GM18505 (cell line): ENCODE data around the gene SYP.

Experiments used
- ATAC-seq: cut with Tn5 transposase; IDR thresholded peaks from one replicate; pipeline ENCODE4 v1.9.1; 2021; ENCODE audit not compliant: unreplicated experiment
- POLR2A ChIP-seq: IDR thresholded peaks from 4 replicates; pipeline ENCODE4 v1.6.1; 2011; ENCODE audit warnings: borderline replicate concordance; ENCODE audit not compliant: insufficient read depth, insufficient read length; ENCODE audit errors: extremely low read depth

SYP gene

DNA sequence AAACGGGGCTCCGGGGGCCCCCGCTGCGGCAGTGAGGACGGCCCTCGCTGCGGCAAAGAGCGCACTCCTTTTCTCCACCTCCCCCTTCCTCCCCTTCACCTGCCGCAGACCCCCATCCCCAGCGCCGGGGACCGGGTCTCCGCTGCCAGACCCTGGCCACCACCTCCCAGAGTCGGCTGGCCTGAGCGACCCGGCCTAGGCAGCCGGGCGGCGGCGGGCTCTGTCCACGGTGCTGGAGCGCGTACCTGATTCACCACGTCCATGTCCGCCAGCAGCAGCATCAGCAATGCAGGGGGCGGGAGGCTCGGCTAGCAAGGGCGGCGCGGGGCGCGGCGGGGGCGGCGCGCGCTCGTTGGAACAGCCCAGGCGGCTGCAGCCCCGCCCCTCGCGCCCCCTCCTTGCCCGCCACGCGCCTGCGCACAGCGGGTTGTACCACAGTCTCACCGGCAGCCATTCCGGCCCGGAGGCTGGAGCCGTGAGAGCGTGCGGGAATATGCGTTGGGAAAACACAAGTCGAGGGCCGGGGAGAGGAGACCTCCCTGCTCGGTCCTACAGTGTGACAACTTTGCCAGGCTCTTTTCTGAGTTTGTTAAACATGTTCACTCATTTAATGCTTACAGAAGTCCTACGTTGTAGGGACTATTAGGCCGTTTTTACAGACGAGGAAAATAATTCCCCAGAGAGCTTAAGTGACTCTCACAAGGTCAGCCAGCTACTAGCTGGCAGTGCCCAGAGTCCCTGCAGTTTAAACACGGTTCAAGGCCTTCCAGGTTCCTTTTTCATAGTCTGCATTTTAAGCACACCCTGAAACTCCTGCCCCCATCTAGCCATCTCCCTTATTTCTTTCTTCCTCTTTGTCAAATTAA, at the start of gene SYP:
Gene SYP (minus strand): TSS at position 288 of the 866 bp plus-strand sequence. CDS start 7 bp downstream, at position 281.
- peak; percentile 92 for TF ChIP-seq POLR2A
- ATAC-seq = peak; percentile 90

DNA sequence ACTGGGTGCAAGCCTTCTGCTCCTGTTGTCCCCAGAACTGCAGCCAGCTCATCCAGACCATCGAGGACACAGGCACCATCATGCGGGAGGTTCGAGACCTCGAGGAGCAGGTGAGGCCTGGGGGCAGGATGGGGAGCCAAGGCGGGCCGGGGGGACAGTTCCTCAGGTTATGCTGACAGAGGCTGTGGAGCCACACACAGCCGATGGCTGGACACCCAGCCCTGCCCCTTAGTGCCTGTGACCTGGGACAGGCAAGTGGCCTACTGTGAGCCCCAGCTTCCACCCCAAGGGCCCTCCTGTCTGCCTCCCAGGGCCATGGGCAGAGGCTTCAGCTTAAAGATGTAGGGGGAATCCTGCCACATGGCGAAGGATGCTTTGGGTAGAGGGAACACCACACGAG, 49.6 kb upstream of the SYP start:
- no peak for ATAC-seq
- no peak for TF ChIP-seq POLR2A

DNA sequence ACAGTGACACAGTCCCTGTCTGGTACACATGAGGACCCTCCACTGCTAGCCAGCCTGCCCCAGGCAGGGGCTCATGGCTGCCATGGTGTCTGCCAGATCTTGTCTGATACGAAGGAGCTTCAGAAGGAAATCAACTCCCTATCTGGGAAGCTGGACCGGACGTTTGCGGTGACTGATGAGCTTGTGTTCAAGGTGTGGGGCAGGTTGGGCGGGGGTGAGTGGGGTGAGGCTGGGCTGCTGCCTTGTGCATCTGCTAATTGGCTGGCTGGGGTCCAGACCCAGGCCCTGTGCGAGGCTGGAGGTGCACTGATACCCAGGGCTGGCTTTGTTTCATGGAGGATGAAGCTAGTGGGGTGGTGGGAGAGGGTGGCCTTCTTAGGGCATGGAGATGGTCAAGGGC, 49.1 kb upstream of the SYP start:
- no peak for TF ChIP-seq POLR2A
- ATAC-seq = no peak

DNA sequence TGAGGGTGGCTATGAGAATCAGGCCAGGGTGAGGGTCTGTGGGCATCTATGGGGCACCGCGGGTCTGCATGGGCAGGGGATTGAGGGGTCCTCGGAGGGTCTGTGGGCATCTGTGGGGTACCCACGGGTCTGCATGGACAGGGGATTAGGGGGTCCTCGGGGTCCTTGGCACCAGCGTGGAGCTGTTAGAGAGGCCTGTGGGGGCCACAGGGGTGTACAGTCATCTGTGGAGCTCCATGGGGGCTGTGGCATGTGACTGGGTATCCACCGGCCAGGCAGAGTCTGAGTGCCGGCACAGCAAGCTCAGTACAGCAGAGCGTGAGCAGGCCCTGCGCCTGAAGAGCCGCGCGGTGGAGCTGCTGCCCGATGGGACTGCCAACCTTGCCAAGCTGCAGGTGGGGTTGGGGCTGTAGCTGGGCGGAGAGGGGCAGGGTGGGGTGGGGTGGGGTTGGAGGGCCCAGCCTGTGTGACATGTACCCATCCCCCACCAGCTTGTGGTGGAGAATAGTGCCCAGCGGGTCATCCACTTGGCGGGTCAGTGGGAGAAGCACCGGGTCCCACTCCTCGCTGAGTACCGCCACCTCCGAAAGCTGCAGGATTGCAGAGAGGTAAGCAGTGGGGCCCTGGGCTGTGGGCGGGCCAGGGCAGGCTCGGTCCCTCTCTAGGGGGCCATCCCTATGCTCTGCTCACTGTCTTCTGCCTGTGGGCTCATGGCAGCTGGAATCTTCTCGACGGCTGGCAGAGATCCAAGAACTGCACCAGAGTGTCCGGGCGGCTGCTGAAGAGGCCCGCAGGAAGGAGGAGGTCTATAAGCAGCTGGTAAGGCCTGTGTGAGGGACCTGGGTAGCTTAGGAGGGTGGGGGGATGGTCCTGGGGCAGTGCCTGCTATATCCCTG, 48.2 kb upstream of the SYP start:
- no peak for TF ChIP-seq POLR2A

DNA sequence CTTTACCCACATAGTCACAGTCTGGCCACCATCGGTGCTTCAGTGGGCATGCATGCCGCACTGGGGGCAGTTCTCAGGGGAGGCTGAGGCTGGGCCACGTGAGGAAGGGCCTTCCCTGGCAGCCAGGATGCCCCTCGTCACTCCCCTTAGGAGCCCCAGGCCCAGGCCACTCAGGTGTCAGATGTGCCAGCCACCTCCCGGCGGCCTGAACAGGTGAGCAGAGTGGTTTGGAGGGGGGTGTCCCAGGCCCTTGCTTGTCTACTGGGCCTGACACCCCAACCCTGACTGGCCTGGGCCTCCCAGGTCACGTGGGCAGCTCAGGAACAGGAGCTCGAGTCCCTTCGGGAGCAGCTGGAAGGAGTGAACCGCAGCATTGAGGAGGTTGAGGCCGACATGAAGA, 47.4 kb upstream of the SYP start:
- no peak for ATAC-seq
- TF ChIP-seq POLR2A = no peak

More for the DNA sequence above, 48.2 kb upstream of the SYP start:
- no peak for ATAC-seq

DNA sequence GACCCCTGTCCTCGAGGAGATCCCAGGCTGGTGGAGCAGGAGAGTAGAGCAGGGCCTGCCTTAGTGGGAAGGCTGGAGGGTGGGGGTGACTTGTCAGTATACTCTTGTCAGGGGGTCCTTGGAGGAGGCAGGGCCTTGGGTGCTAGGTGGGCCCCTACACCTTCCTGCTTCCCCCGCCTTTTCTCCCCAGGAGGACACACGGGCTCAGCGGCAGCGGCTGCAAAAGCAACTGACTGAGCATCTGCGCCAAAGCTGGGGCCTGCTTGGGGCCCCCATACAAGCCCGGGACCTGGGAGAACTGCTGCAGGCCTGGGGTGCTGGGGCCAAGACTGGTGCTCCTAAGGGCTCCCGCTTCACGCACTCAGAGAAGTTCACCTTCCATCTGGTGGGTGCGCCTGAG, 46.5 kb upstream of the SYP start:
- no peak for ATAC-seq
- TF ChIP-seq POLR2A = no peak

DNA sequence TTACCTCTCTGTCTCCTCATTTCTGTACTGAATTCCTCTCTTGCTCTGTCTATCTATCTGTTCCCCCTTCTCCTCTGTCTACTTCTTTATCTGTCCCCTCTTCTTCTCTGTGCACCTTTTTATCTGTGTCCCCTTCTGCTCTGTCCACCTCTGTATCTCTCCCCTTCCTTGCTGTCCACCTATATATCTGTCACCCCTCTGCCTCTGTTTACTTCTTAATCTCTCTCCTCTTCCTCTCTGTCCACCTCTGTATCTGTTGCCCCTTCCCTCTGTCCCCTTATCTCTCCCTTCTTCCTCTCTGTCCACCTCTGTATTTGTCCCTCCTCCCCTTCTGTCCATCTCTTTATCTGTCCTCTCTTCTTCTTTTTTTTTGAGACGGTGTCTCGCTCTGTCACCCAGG, 44.2 kb upstream of the SYP start:
- ATAC-seq = no peak
- no peak for TF ChIP-seq POLR2A

DNA sequence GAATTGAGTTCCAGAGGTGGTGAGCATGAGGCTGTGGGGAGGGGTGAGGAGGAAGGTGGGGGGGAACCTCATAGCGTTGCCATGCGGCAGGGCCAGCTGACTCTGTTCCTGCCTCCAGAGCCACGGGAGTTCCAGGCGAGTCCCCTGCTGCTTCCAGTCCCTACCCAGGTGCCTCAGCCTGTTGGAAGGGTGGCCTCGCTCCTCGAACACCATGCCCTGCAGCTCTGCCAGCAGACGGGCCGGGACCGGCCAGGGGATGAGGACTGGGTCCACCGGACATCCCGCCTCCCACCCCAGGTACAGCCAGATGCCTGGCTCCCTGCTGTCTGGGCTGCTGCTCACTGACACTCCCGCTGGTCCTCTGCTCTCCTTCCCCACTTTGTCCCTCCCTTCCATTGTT, 43.2 kb upstream of the SYP start:
- ATAC-seq = no peak
- TF ChIP-seq POLR2A = no peak

DNA sequence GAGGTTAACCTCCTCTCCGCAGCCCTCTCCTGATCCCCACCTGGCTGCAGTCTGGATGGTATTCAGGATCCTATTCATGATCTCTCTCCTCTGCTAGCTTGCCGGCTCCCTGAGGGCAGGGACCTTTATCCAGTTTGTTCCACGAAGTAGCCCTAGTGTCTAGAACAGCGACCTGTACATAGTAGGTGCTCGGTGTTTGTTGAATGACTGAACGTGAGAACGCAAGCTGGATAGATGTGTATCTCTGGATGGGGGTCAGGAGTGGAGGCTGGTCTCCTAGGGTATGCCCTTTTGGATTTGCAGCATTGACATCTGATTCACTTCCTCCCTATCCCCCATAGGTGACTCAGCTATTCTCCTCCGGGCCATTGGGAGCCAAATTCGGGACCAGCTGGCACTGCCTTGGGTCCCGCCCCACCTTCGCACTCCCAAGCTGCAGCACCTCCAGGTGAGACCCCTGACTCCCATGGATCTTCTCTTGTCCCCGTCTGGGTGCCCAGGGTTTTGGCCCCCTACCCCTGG, 42.6 kb upstream of the SYP start:
- no peak for TF ChIP-seq POLR2A
- no peak for ATAC-seq

DNA sequence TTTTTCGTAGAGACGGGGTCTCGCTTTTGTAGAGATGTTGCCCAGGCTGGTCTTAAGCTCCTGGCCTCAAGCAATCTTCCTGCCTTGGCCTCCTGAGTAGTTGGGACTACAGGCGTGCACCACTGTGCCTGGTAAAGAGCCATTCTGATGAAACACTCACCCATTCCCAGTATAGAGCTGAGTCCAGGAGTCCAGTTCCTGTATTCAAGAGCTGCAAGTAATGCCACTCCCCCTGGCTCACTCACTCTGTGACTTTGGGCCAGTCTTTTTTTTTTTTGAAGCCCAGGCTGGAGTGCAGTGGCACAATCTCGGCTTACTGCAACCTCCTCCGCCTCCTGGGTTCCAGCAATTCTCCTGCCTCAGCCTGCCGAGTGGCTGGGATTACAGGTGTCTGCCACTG, 38.7 kb upstream of the SYP start:
- no peak for ATAC-seq
- no peak for TF ChIP-seq POLR2A

DNA sequence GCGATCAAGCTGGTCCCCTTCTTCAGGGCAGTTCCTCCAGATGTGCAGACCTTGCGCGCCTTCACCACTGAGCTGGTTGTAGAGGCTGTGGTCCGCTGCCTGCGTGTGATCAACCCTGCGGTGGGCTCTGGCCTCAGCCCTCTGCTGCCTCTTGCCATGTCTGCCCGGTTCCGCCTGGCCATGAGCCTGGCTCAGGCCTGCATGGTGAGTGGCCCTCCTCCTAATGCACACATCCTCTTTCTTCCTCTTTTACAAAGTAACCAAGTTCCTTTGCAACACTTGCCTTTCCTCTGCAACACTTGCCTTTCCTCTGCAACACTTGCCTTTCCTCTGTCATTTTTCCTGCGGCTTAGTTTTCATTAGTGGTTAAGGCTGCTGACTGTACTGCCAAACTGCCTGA, 37.1 kb upstream of the SYP start:
- ATAC-seq = no peak
- TF ChIP-seq POLR2A = no peak

DNA sequence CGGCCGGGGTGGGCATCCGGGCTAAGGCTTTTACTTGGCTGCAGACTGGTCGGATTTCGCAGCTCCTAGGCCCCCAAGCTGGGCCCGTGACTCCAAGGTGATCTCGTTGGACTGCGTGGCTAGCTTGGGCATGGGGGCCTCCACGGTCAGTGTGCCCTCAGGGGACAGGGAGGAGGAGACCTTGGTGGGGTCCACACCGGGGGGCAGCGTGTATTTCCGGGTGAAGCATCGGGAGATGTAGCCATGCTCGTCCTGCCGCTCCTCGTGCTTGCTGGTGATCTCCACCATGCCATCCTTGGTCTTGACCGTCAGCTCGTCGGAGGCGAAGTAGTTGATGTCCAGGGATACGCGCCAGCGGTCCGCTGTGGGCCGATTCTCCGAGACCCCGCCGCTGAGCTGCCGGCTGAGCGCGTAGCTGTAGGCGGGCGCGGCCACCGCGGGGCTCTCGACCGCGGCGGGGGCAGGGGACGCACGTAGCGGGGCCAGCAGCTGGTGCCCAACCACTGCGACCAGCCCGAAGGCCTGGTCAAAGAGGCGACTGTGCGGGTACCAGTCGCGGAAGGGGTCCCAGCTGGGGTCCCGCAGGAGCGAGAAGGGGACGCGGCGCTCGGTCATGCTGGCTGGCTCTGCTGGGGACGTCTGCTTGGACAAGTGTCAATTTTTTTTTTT, 34.0 kb upstream of the SYP start:
- ATAC-seq = no peak
- no peak for TF ChIP-seq POLR2A

DNA sequence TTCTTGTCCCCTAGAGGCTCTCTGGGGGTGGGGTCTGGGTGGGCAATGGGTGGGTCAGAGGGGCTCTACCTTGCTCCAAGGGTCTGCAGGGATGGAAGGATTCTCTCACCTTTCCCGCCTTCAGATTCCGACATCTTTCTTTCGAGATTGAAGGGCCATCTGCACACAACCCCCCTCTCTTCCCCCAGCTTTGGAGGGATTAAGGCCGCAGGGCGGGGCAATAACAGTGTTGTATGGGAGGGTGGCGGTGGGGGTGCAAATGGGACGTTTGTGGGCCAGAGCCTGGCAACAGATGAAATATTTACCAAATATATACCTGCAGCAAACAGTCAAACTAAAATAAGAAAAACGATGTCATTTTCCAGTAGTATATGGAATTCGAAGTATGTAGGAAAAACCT, 33.2 kb upstream of the SYP start, which contains the start of gene CACNA1F:
Gene CACNA1F (minus strand): TSS at position 165 of the 400 bp plus-strand sequence. CDS start 31 bp downstream, at position 134.
- ATAC-seq = no peak
- no peak for TF ChIP-seq POLR2A
